K562 (cell line): ENCODE measurements around the gene PRICKLE3. TPM values are rescaled to one million over a fixed set of nuclear protein-coding genes. Genes with fewer than 3 reads are reported as not detected.

ENCODE experiments used
- ATAC-seq: fragments of 200-7000 bp; cut with Tn5 transposase; 3 replicates; pipeline ENCODE4 v1.9.1; 2020; ENCODE audit warnings: moderate library complexity
- BruUV-seq: library from RNA; stranded (reverse); fragments of 400-500 nt; replicated peaks from 2 replicates; lab custom pipeline; 2021; lab: Mats Ljungman, UMichigan
- CTCF ChIA-PET: fragments of 300-600 bp; formaldehyde crosslinking; extraction: SDS; loops from one replicate; lab custom pipeline; 2021; ENCODE audit warnings: low intra/inter-chr PET ratio; lab: Yijun Ruan, JAX
- POLR2A ChIA-PET: fragments of 300-600, 350-650 bp; sonication (Branson Sonifier 250); formaldehyde crosslinking; extraction: SDS; loops from one replicate; lab custom pipeline; 2021; ENCODE audit warnings: antibody characterized with exemption, inconsistent platforms; lab: Yijun Ruan, JAX
- DNase-seq, 4 experiments: peaks; one replicate each; pipeline versions ENCODE4 v3.0.0 to v3.0.0-alpha.2; 2011 to 2018; ENCODE audit warnings: low spot score in 3 of 4, mixed read lengths in 3 of 4; ENCODE audit errors: extremely low read depth in 1 of 4
- FAIRE-seq: peaks from 2 replicates; lab custom pipeline; 2011; peaks lifted over from hg19 to GRCh38; lab: Jason Lieb, UNC
- H2AFZ ChIP-seq: 2 replicates; pipeline ENCODE4 v1.6.0; 2011; ENCODE audit warnings: low read depth, low read length, control low read depth, inconsistent platforms
- H3K27ac ChIP-seq: fragments of 200-600 bp; 3 replicates; pipeline ENCODE4 v1.8.0; 2011; ENCODE audit warnings: low read depth, mild to moderate bottlenecking, control low read depth, inconsistent platforms, low read length, moderate library complexity, mixed read lengths; ENCODE audit errors: extremely low read depth
- H3K27me3 ChIP-seq, 2 experiments: fragments of 300-600 bp in 1 of 2; 2 replicates in 1 of 2; 3 replicates in 1 of 2; pipeline versions ENCODE4 v1.6.0 to v1.8.0; 2011; ENCODE audit warnings: inconsistent platforms in 2 of 2, low read length in 2 of 2, mild to moderate bottlenecking in 1 of 2, mixed read lengths in 1 of 2, moderate library complexity in 1 of 2; ENCODE audit not compliant: control insufficient read depth in 2 of 2, insufficient read depth in 2 of 2
- H3K36me3 ChIP-seq: fragments of 300-600 bp; 3 replicates; pipeline ENCODE4 v1.8.0; 2011; ENCODE audit warnings: mild to moderate bottlenecking, low read length, inconsistent platforms; ENCODE audit not compliant: control insufficient read depth, insufficient read depth
- H3K4me1 ChIP-seq, 2 experiments: fragments of 200-600 bp in 1 of 2; replicated peaks in 1 of 2; 2 replicates in 1 of 2; 3 replicates in 1 of 2; pipeline versions ENCODE4 v1.5.1 to v1.8.0; 2011; ENCODE audit warnings: inconsistent platforms in 2 of 2, low read length in 2 of 2, mild to moderate bottlenecking in 1 of 2, mixed read lengths in 1 of 2, moderate library complexity in 1 of 2; ENCODE audit not compliant: control insufficient read depth in 2 of 2, insufficient read depth in 2 of 2
- H3K4me2 ChIP-seq: 2 replicates; pipeline ENCODE4 v1.6.1; 2011; ENCODE audit warnings: low read length, control low read depth, inconsistent platforms, mixed read lengths; ENCODE audit not compliant: insufficient read depth
- H3K4me3 ChIP-seq: fragments of 200-600 bp; sonication (generic), shearing (Covaris generic); 2 replicates; pipeline ENCODE4 v1.5.1; 2016; ENCODE audit warnings: control low read depth, inconsistent platforms
- H3K79me2 ChIP-seq: fragments of 200-600 bp; 3 replicates; pipeline ENCODE4 v1.8.0; 2011; ENCODE audit warnings: low read length, inconsistent platforms; ENCODE audit not compliant: control insufficient read depth, insufficient read depth
- H3K9ac ChIP-seq, 2 experiments: 2 replicates each; pipeline versions ENCODE4 v1.6.0 to v1.6.1; 2011; ENCODE audit warnings: low read depth in 2 of 2, low read length in 2 of 2, control low read depth in 1 of 2, inconsistent platforms in 1 of 2, mild to moderate bottlenecking in 1 of 2, mixed read lengths in 1 of 2; ENCODE audit not compliant: insufficient read depth in 1 of 2
- H3K9me1 ChIP-seq: one replicate; pipeline ENCODE4 v1.6.0; 2011; ENCODE audit warnings: inconsistent platforms, mild to moderate bottlenecking, low read length, moderate library complexity; ENCODE audit not compliant: control insufficient read depth, insufficient read depth
- H3K9me3 ChIP-seq: replicated peaks from 2 replicates; pipeline ENCODE4 v1.5.1; 2011; ENCODE audit warnings: low read depth, low read length, inconsistent platforms; ENCODE audit not compliant: control insufficient read depth, insufficient read depth
- H4K20me1 ChIP-seq: replicated peaks from 2 replicates; pipeline ENCODE4 v1.6.1; 2011; ENCODE audit warnings: low read length, inconsistent platforms, mixed read lengths; ENCODE audit not compliant: control insufficient read depth, insufficient read depth
- DPF2 ChIP-seq: fragments of 450-650 bp; IDR thresholded peaks from 2 replicates; pipeline ENCODE4 v1.6.1; 2016
- ELF2 ChIP-seq: fragments of 250-450 bp; sonication (Bioruptor Pico); IDR thresholded peaks from 2 replicates; pipeline ENCODE4 v1.5.0; 2021; ENCODE audit warnings: mild to moderate bottlenecking
- HOXB6 ChIP-seq: fragments of 250-450 bp; sonication (Bioruptor Pico); IDR thresholded peaks from 2 replicates; pipeline ENCODE4 v1.5.1; 2022; ENCODE audit warnings: mild to moderate bottlenecking, borderline replicate concordance
- MECOM ChIP-seq: fragments of 250-450 bp; sonication (Bioruptor Pico); IDR thresholded peaks from 2 replicates; pipeline ENCODE4 v1.8.0; 2022; ENCODE audit warnings: inconsistent platforms
- NUFIP1 ChIP-seq: fragments of 450-650 bp; IDR thresholded peaks from 2 replicates; pipeline ENCODE4 v1.6.1; 2018; ENCODE audit not compliant: partially characterized antibody
- PTBP1 ChIP-seq: fragments of 200-400 bp; formaldehyde crosslinking; IDR thresholded peaks from 2 replicates; pipeline ENCODE4 v1.6.1; 2017; ENCODE audit warnings: low read depth, low read length
- RB1 ChIP-seq: fragments of 450-650 bp; IDR thresholded peaks from 2 replicates; pipeline ENCODE4 v1.6.1; 2017; ENCODE audit warnings: low read depth, mild to moderate bottlenecking
- RBM14 ChIP-seq: fragments of 200-400 bp; formaldehyde crosslinking; IDR thresholded peaks from 2 replicates; pipeline ENCODE4 v1.6.1; 2018; ENCODE audit warnings: low read depth, mild to moderate bottlenecking, low read length, moderate library complexity, borderline replicate concordance; ENCODE audit not compliant: insufficient read depth
- SETDB1 ChIP-seq: IDR thresholded peaks from one replicate; pipeline ENCODE4 v1.6.1; 2012; ENCODE audit warnings: low read length, control low read depth, inconsistent platforms
- SMAD2 ChIP-seq: fragments of 150-350 bp; IDR thresholded peaks from 2 replicates; pipeline ENCODE4 v1.6.1; 2014; ENCODE audit warnings: low read depth, mild to moderate bottlenecking, low read length
- XRCC5 ChIP-seq: fragments of 200-400 bp; formaldehyde crosslinking; IDR thresholded peaks from 2 replicates; pipeline ENCODE4 v1.6.1; 2017; ENCODE audit warnings: low read depth, mild to moderate bottlenecking, low read length
- WGBS: fragments of 100-300 bp; shearing (Covaris generic); methylation state at CpG from one replicate; pipeline ENCODE4 v1.1.6; 2016; ENCODE audit warnings: low coverage, mixed read lengths; ENCODE audit not compliant: insufficient coverage; ENCODE audit errors: missing lambda C conversion rate; 5-methylcytosine and 5-hydroxymethylcytosine counted together
- in situ Hi-C: fragments of 300-500 bp; cut with MboI; formaldehyde crosslinking; loops from 4 replicates; pipeline ENCODE4 v1.15.0; 2018; ENCODE audit warnings: inconsistent platforms, mixed read lengths
- intact Hi-C: fragments of 100-400 bp; cut with micrococcal nuclease; formaldehyde crosslinking; loops from 2 replicates; pipeline ENCODE4 v1.14.2; 2022
- polyA plus RNA-seq, 8 experiments: library from polyadenylated mRNA; depleted of rRNA in 4 of 8; stranded (reverse) in 5 of 8; unstranded in 3 of 8; fragments of >200 nt; fragmentation: Nextera tagmentation in 2 of 8; fragmentation: Illumina TruSeq in 1 of 8; extraction: Ambion mirVana in 2 of 8; extraction: Trizol in 1 of 8; gene quantifications; 2 replicates each; pipeline versions ENCODE4 v1.2.1 to v1.2.3, GENCODE V29; 2011 to 2014; ENCODE audit warnings: inconsistent platforms in 1 of 8, missing spikeins in 1 of 8
- total RNA-seq, 7 experiments: library from RNA; depleted of rRNA in 6 of 7; stranded (reverse); fragments of >200 nt in 6 of 7; fragmentation: Illumina TruSeq in 2 of 7; extraction: Trizol in 2 of 7; gene quantifications; 2 replicates each; pipeline versions ENCODE4 v1.2.1 to v1.2.3, GENCODE V29; 2011 to 2021; ENCODE audit warnings: low replicate concordance in 1 of 7
- TF ChIP-seq, protein P1 (sequence below): sonication (generic); formaldehyde crosslinking; IDR thresholded peaks from 2 replicates; pipeline ENCODE4 v1.8.0; 2022; ENCODE audit warnings: mild to moderate bottlenecking, missing genetic modification reagents
- TF ChIP-seq, protein P2 (sequence below): sonication (generic); formaldehyde crosslinking; IDR thresholded peaks from 2 replicates; pipeline ENCODE4 v1.8.0; 2022; ENCODE audit warnings: mild to moderate bottlenecking, missing genetic modification reagents
- TF ChIP-seq, protein P3 (sequence below): fragments of 250-450 bp; sonication (Bioruptor Pico); IDR thresholded peaks from 2 replicates; pipeline ENCODE4 v1.8.0; 2022; ENCODE audit warnings: inconsistent platforms, mild to moderate bottlenecking, moderate library complexity, borderline replicate concordance

The PRICKLE3 gene
- total and polyA plus RNA-seq, 9 of the 15 experiments (the other 6 are each of a cell fraction or from before 2014, with no cell fraction given): 1.1 to 44.3 (median 14.0) TPM

DNA sequence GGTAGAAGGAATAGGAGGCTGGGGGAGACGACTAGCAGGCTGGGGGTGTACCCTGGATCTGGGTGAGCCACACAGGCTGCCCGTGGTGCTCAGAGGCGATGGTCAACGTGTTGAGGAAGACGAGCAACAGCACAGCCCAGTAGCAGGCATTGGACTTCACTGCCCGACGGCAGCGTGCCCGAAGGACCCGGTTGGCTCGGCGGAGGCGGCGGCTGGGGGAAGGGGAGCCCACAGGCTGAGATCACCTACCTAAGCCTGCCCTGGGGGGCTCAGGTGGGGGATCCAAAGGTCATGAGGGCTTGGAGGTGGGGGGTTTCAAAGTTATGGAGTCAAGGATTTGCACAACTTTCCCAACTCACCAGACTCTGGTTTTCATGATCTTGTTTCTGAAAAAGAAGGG lies 39.7 kb upstream of the PRICKLE3 start:
- Histone ChIP-seq H3K9me3 (no peaks in the 10 kb centered on the region), H3K9ac (no peak overlapping the region), H3K4me3 (no peak overlapping the region), H4K20me1 (no peaks in the 10 kb centered on the region), H3K27me3 (peaks cover 0 to 17% of the 10 kb centered on the region in 2 experiments; a peak in 2 of 5 replicates), H3K9me1 (no peaks in the 10 kb centered on the region), H3K79me2 (no peaks in the 10 kb centered on the region), H2AFZ (no peak overlapping the region), H3K36me3 (no peaks in the 10 kb centered on the region), H3K4me1 (peaks cover 0 to 31% of the 10 kb centered on the region in 2 experiments; a peak in 3 of 5 replicates), H3K4me2 (no peak overlapping the region), H3K27ac (no peak overlapping the region)
- BruUV-seq: no TSS peak
- TF ChIP-seq RBM14 (no peak), NUFIP1 (no peak), DPF2 (no peak), HOXB6 (CRISPR knock-in tag) (no peak)
- TF ChIP-seq, protein P1, sequence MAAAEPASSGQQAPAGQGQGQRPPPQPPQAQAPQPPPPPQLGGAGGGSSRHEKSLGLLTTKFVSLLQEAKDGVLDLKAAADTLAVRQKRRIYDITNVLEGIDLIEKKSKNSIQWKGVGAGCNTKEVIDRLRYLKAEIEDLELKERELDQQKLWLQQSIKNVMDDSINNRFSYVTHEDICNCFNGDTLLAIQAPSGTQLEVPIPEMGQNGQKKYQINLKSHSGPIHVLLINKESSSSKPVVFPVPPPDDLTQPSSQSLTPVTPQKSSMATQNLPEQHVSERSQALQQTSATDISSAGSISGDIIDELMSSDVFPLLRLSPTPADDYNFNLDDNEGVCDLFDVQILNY (CRISPR knock-in tag): no peak
- in situ Hi-C loops (no loop called here), intact Hi-C loops (no loop called here)
- no peak for DNase-seq
- no peak for FAIRE-seq
- WGBS: 9% methylated on average over 5 of the region's 14 CpGs
- ChIA-PET CTCF (no interaction called here), POLR2A (no interaction called here)
- ATAC-seq: no peak

DNA sequence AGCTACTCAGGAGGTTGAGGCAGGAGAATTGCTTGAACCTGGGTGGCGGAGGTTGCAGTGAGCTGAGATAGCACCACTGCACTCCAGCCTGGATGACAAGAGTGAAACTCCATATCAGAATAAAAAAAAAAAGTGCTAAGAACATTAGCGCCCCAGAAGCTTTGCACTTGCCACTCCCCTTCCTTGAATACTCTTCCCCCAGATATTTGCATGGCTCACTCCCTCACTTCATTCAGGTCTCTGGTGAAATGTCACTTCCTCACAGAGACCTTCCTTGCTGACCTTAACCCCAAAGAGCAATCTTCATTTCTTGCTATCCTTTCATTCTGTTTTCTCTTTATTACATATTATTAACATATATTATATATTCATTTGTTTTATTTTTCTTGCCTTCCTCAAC lies 35.7 kb upstream of the PRICKLE3 start:
- Histone ChIP-seq H3K36me3 (no peaks in the 10 kb centered on the region), H3K27me3 (peaks cover 3 to 26% of the 10 kb centered on the region in 2 experiments; a peak in 3 of 5 replicates), H2AFZ (no peak overlapping the region), H3K9ac (no peak overlapping the region), H3K9me3 (no peaks in the 10 kb centered on the region), H4K20me1 (no peaks in the 10 kb centered on the region), H3K4me3 (no peak overlapping the region), H3K4me1 (peaks cover 0 to 12% of the 10 kb centered on the region in 2 experiments; a peak in 2 of 5 replicates), H3K9me1 (no peaks in the 10 kb centered on the region), H3K4me2 (no peak overlapping the region), H3K79me2 (no peaks in the 10 kb centered on the region), H3K27ac (no peak overlapping the region)
- FAIRE-seq: no peak
- ATAC-seq: no peak
- no peak for DNase-seq
- intact Hi-C loops (no loop called here), in situ Hi-C loops (no loop called here)
- ChIA-PET CTCF (no interaction called here), POLR2A (interaction anchor here (0.9 kb wide), 1 partner anchor 13 kb away, joined by 3 read pairs; no protein-coding TSS in a partner anchor)
- BruUV-seq: no TSS peak
- WGBS: 0% methylated on average over 1 of the region's 2 CpGs
- TF ChIP-seq ELF2 (CRISPR knock-in tag): no peak
- no peak for TF ChIP-seq RB1
- TF ChIP-seq SETDB1: no peak
- no peak for TF ChIP-seq SMAD2
- TF ChIP-seq, protein P2, sequence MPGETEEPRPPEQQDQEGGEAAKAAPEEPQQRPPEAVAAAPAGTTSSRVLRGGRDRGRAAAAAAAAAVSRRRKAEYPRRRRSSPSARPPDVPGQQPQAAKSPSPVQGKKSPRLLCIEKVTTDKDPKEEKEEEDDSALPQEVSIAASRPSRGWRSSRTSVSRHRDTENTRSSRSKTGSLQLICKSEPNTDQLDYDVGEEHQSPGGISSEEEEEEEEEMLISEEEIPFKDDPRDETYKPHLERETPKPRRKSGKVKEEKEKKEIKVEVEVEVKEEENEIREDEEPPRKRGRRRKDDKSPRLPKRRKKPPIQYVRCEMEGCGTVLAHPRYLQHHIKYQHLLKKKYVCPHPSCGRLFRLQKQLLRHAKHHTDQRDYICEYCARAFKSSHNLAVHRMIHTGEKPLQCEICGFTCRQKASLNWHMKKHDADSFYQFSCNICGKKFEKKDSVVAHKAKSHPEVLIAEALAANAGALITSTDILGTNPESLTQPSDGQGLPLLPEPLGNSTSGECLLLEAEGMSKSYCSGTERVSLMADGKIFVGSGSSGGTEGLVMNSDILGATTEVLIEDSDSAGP (CRISPR knock-in tag): no peak
- TF ChIP-seq, protein P3, sequence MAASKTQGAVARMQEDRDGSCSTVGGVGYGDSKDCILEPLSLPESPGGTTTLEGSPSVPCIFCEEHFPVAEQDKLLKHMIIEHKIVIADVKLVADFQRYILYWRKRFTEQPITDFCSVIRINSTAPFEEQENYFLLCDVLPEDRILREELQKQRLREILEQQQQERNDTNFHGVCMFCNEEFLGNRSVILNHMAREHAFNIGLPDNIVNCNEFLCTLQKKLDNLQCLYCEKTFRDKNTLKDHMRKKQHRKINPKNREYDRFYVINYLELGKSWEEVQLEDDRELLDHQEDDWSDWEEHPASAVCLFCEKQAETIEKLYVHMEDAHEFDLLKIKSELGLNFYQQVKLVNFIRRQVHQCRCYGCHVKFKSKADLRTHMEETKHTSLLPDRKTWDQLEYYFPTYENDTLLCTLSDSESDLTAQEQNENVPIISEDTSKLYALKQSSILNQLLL (CRISPR knock-in tag): no peak
- TF ChIP-seq PTBP1: no peak
- TF ChIP-seq XRCC5: no peak
- TF ChIP-seq MECOM (CRISPR knock-in tag): no peak
